Neural progenitor cell (in vitro differentiated cells): ENCODE data around the gene PIWIL4. TPM values are rescaled to one million over a fixed set of nuclear protein-coding genes. Genes with fewer than 3 reads are reported as not detected.

Experiments
- DNase-seq: peaks from one replicate; pipeline ENCODE4 v3.0.0-alpha.2; 2016; ENCODE audit warnings: low spot score
- H2AFZ ChIP-seq: fragments of 200-600 bp; sonication (generic); replicated peaks from 2 replicates; pipeline ENCODE4 v1.6.1; 2016; ENCODE audit warnings: antibody characterized with exemption
- H3F3A ChIP-seq: fragments of 200-600 bp; sonication (generic); 2 replicates; pipeline ENCODE4 v1.6.1; 2016; ENCODE audit warnings: antibody characterized with exemption, low read depth
- H3K27ac ChIP-seq: fragments of 200-600 bp; sonication (generic); 2 replicates; pipeline ENCODE4 v1.5.1; 2016; ENCODE audit warnings: mild to moderate bottlenecking
- H3K27me3 ChIP-seq: fragments of 200-600 bp; sonication (generic); 2 replicates; pipeline ENCODE4 v1.6.1; 2016; ENCODE audit warnings: mild to moderate bottlenecking, moderate library complexity
- H3K36me3 ChIP-seq: fragments of 200-600 bp; sonication (generic); 2 replicates; pipeline ENCODE4 v1.5.1; 2016
- H3K4me1 ChIP-seq: fragments of 200-600 bp; sonication (generic); 2 replicates; pipeline ENCODE4 v1.6.1; 2016; ENCODE audit warnings: mixed run types
- H3K4me2 ChIP-seq: fragments of 200-600 bp; sonication (generic); 2 replicates; pipeline ENCODE4 v1.6.1; 2016
- H3K4me3 ChIP-seq: fragments of 200-600 bp; sonication (generic); 2 replicates; pipeline ENCODE4 v1.5.1; 2016
- H3K79me2 ChIP-seq: fragments of 200-600 bp; sonication (generic); 2 replicates; pipeline ENCODE4 v1.6.1; 2016; ENCODE audit warnings: low read depth
- H3K9ac ChIP-seq: fragments of 200-600 bp; sonication (generic); 2 replicates; pipeline ENCODE4 v1.6.1; 2016
- H3K9me3 ChIP-seq: fragments of 200-600 bp; sonication (generic); 2 replicates; pipeline ENCODE4 v1.5.1; 2016; ENCODE audit warnings: low read depth
- H4K20me1 ChIP-seq: fragments of 200-600 bp; sonication (generic); 2 replicates; pipeline ENCODE4 v1.6.1; 2016; ENCODE audit warnings: low read depth
- H3K27ac Mint-ChIP-seq: 3 replicates; pipeline ENCODE4 v1.8.0; 2021; ENCODE audit warnings: mixed read lengths
- H3K27me3 Mint-ChIP-seq: 2 replicates; pipeline ENCODE4 v1.8.0; 2022; ENCODE audit warnings: low read depth, mild to moderate bottlenecking, inconsistent platforms, moderate library complexity, mixed read lengths; ENCODE audit not compliant: insufficient read depth
- H3K36me3 Mint-ChIP-seq: 3 replicates; pipeline ENCODE4 v1.8.0; 2021; ENCODE audit warnings: mixed read lengths
- H3K4me1 Mint-ChIP-seq: 3 replicates; pipeline ENCODE4 v1.8.0; 2021; ENCODE audit warnings: mixed read lengths
- H3K4me3 Mint-ChIP-seq: 3 replicates; pipeline ENCODE4 v1.8.0; 2021; ENCODE audit warnings: mild to moderate bottlenecking, moderate library complexity, mixed read lengths
- H3K9me3 Mint-ChIP-seq: 3 replicates; pipeline ENCODE4 v1.8.0; 2020; ENCODE audit warnings: mixed read lengths
- EZH2 ChIP-seq: fragments of 200-600 bp; sonication (generic); IDR thresholded peaks from 2 replicates; pipeline ENCODE4 v1.6.1; 2017; ENCODE audit warnings: antibody characterized with exemption, mild to moderate bottlenecking, moderate library complexity
- EZH2phosphoT487 ChIP-seq: fragments of 200-600 bp; sonication (generic); IDR thresholded peaks from 2 replicates; pipeline ENCODE4 v1.6.1; 2017; ENCODE audit warnings: antibody characterized with exemption
- total RNA-seq: library from RNA; depleted of rRNA; stranded (reverse); fragments of >200 nt; gene quantifications from 2 replicates; pipeline ENCODE4 v1.2.3, GENCODE V29; 2015; ENCODE audit warnings: low replicate concordance
- TF ChIP-seq, protein P1 (sequence below): fragments of 200-600 bp; sonication (generic); IDR thresholded peaks from 2 replicates; pipeline ENCODE4 v1.5.1; 2017; ENCODE audit warnings: antibody characterized with exemption, mild to moderate bottlenecking

Gene PIWIL4
- total RNA-seq, 1 donor from 2014 or later = 1.3 TPM

DNA sequence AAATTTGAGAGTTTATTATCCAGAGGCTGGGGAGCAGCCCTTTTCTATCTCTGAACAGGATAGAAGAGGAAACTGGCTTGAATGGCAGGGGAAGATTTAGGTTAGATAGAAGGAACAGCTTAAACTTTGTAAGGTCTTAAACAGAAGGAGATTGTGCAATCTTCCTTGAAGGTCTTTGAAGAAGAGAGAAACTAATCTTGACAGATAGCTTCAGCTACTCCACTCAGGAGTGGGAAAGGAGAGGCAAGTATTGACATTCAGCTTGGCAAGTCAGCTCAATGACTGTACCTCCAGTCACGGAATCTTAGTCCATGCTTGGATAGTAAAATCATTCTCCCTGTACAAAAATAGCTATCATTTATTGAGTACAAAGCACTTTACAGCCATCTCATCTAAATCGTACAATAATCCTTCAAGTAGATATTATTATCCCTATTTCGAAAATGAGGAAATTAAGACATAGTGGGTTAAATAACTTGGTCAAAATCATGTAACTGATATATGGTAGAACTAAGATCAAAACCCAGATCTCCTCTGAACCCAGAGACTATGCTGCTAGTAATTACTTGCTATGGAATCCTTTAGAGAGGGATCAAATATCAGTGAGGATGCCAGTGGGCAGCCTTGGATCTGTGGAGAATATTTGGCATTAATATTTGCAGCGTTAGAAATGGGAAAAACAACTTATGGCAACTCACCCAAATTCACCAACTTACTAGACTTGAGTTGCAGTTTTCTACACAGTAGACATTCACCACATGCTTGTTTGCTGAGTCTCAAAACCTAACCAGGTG lies 40.3 kb upstream of the PIWIL4 start:
- H3F3A ChIP-seq = no peaks in the 10 kb centered on the region
- H3K4me2 ChIP-seq = no peak overlapping the region
- H3K79me2 ChIP-seq = no peaks in the 10 kb centered on the region
- no peaks in the 10 kb centered on the region for H3K9me3 ChIP-seq
- H3K36me3 ChIP-seq = no peaks in the 10 kb centered on the region
- no peak for TF ChIP-seq EZH2
- Mint-ChIP-seq H3K36me3 (no peaks in the 10 kb centered on the region), H3K4me1 (peaks cover 7% of the 10 kb centered on the region), H3K27ac (no peak overlapping the region), H3K4me3 (no peak overlapping the region), H3K9me3 (no peaks in the 10 kb centered on the region), H3K27me3 (no peaks in the 10 kb centered on the region)
- H3K9ac ChIP-seq = no peak overlapping the region
- H3K4me1 ChIP-seq = peaks cover 6% of the 10 kb centered on the region
- H2AFZ ChIP-seq = no peak overlapping the region
- no peaks in the 10 kb centered on the region for H4K20me1 ChIP-seq
- H3K27ac ChIP-seq = no peak overlapping the region
- H3K27me3 ChIP-seq = peaks cover 13% of the 10 kb centered on the region
- no peak overlapping the region for H3K4me3 ChIP-seq
- no peak for DNase-seq

DNA sequence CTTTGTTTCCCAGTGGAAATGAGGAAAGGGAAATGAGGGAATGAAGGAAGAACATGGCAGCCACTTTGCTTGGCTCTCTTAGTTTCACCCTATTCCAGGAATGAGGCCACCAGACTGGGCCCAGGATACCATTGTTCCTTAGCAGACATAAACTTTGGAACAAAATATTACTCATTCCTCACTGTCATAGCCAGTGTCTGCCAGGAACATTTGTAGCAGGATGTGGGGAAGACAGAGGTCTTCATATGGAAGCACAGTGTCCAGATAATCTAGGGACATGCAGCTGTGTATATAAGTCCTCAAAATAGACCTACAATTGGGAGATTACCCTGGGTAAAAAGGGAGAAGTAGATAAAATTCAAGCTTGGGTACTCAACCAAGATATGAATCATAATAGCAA lies 38.6 kb upstream of the PIWIL4 start:
- H2AFZ ChIP-seq = no peak overlapping the region
- H3K27ac Mint-ChIP-seq = no peak overlapping the region
- TF ChIP-seq EZH2phosphoT487 = no peak
- TF ChIP-seq, protein P1, sequence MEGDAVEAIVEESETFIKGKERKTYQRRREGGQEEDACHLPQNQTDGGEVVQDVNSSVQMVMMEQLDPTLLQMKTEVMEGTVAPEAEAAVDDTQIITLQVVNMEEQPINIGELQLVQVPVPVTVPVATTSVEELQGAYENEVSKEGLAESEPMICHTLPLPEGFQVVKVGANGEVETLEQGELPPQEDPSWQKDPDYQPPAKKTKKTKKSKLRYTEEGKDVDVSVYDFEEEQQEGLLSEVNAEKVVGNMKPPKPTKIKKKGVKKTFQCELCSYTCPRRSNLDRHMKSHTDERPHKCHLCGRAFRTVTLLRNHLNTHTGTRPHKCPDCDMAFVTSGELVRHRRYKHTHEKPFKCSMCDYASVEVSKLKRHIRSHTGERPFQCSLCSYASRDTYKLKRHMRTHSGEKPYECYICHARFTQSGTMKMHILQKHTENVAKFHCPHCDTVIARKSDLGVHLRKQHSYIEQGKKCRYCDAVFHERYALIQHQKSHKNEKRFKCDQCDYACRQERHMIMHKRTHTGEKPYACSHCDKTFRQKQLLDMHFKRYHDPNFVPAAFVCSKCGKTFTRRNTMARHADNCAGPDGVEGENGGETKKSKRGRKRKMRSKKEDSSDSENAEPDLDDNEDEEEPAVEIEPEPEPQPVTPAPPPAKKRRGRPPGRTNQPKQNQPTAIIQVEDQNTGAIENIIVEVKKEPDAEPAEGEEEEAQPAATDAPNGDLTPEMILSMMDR = no peak

DNA sequence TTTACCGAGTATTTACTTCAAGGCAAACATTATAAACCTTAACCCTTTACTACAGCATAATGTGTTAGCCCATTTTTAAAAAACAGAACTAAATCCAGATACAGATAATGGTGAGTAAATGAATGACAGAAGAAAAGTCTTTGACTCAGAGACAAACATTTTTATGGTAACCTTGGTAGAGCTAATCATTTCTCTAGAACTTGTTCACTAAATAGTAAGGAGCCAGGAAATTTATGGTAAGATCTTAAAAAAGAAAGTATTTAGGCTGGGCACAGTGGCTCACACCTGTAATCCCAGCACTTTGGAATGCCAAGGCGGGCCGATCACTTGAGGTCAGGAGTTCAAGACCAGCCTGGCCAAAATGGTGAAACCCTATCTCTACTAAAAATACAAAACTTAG lies 35.0 kb upstream of the PIWIL4 start:
- Histone ChIP-seq H3F3A (no peaks in the 10 kb centered on the region), H3K4me3 (no peak overlapping the region), H3K27me3 (peaks cover under 1% of the 10 kb centered on the region), H3K4me2 (no peak overlapping the region), H4K20me1 (no peaks in the 10 kb centered on the region), H2AFZ (no peak overlapping the region), H3K36me3 (no peaks in the 10 kb centered on the region), H3K4me1 (no peaks in the 10 kb centered on the region), H3K27ac (no peak overlapping the region), H3K9ac (no peak overlapping the region), H3K79me2 (no peaks in the 10 kb centered on the region), H3K9me3 (no peaks in the 10 kb centered on the region)
- Mint-ChIP-seq H3K9me3 (no peaks in the 10 kb centered on the region), H3K36me3 (no peaks in the 10 kb centered on the region), H3K4me1 (no peaks in the 10 kb centered on the region), H3K4me3 (no peak overlapping the region), H3K27ac (no peak overlapping the region), H3K27me3 (no peaks in the 10 kb centered on the region)
- TF ChIP-seq, protein P1 = no peak
- TF ChIP-seq EZH2phosphoT487 (no peak), EZH2 (no peak)
- DNase-seq = no peak

More for the DNA sequence above, 38.6 kb upstream of the PIWIL4 start:
- no peaks in the 10 kb centered on the region for H3K9me3 Mint-ChIP-seq
- H3K27me3 Mint-ChIP-seq = no peaks in the 10 kb centered on the region
- no peak overlapping the region for H3K4me3 Mint-ChIP-seq
- no peaks in the 10 kb centered on the region for H3K9me3 ChIP-seq
- H3K36me3 Mint-ChIP-seq = no peaks in the 10 kb centered on the region
- H3K36me3 ChIP-seq = no peaks in the 10 kb centered on the region
- no peak overlapping the region for H3K27ac ChIP-seq
- H3K4me1 ChIP-seq = peaks cover 6% of the 10 kb centered on the region
- no peaks in the 10 kb centered on the region for H3F3A ChIP-seq
- H3K4me3 ChIP-seq = no peak overlapping the region
- H3K4me2 ChIP-seq = no peak overlapping the region
- H3K27me3 ChIP-seq = peaks cover 13% of the 10 kb centered on the region
- H3K9ac ChIP-seq = no peak overlapping the region
- H3K79me2 ChIP-seq = no peaks in the 10 kb centered on the region
- no peaks in the 10 kb centered on the region for H4K20me1 ChIP-seq
- peaks cover 7% of the 10 kb centered on the region for H3K4me1 Mint-ChIP-seq
- DNase-seq = no peak

DNA sequence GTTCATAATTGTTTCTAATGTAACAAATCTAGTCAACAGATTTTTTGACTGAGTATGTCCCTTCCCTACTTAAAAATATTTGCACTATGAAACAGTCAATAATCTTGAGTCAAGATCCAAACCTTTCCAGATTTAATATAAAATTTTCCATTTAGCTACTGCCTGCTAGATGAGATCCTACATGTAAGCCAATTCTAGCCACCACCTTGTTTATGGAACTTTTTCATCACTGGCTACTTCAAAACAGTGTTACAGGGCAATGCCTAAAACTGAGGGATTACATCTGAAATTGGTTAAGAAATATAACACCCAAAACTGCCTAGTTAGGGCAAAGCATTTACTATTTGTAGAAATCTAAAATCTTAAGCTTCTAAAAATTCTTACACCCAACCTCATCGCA lies 34.0 kb upstream of the PIWIL4 start:
- H3K36me3 Mint-ChIP-seq = no peaks in the 10 kb centered on the region
- no peaks in the 10 kb centered on the region for H3K27me3 Mint-ChIP-seq
- H3K27me3 ChIP-seq = no peaks in the 10 kb centered on the region
- H3K27ac Mint-ChIP-seq = no peak overlapping the region
- H3K9ac ChIP-seq = no peak overlapping the region
- no peaks in the 10 kb centered on the region for H3K4me1 Mint-ChIP-seq
- DNase-seq = no peak
- no peak overlapping the region for H3K4me3 Mint-ChIP-seq
- TF ChIP-seq EZH2phosphoT487 = no peak
- no peak for TF ChIP-seq EZH2
- TF ChIP-seq, protein P1 = no peak
- no peak overlapping the region for H3K4me3 ChIP-seq
- no peak overlapping the region for H3K4me2 ChIP-seq
- H3F3A ChIP-seq = no peaks in the 10 kb centered on the region
- no peak overlapping the region for H2AFZ ChIP-seq
- no peaks in the 10 kb centered on the region for H3K79me2 ChIP-seq
- no peaks in the 10 kb centered on the region for H3K9me3 ChIP-seq
- no peaks in the 10 kb centered on the region for H3K9me3 Mint-ChIP-seq
- no peaks in the 10 kb centered on the region for H4K20me1 ChIP-seq
- no peak overlapping the region for H3K27ac ChIP-seq
- no peaks in the 10 kb centered on the region for H3K4me1 ChIP-seq
- no peaks in the 10 kb centered on the region for H3K36me3 ChIP-seq
